Neural crest cell (in vitro differentiated cells): ENCODE measurements around the gene SLC46A1. TPM values are rescaled to one million over a fixed set of nuclear protein-coding genes. Genes with fewer than 3 reads are reported as not detected.

Experiments
- DNase-seq: peaks from one replicate; pipeline ENCODE4 v3.0.0; 2021; ENCODE audit warnings: low read depth, mixed read lengths, low spot score
- H3K27ac Mint-ChIP-seq: one replicate; pipeline ENCODE4 v1.8.0; 2021; ENCODE audit warnings: mild to moderate bottlenecking, mixed read lengths; ENCODE audit not compliant: unreplicated experiment
- H3K27me3 Mint-ChIP-seq: 2 replicates; pipeline ENCODE4 v1.8.0; 2021; ENCODE audit warnings: low read depth, mild to moderate bottlenecking, mixed read lengths
- H3K36me3 Mint-ChIP-seq: 2 replicates; pipeline ENCODE4 v1.8.0; 2021; ENCODE audit warnings: low read depth, mild to moderate bottlenecking, mixed read lengths
- H3K4me1 Mint-ChIP-seq: 2 replicates; pipeline ENCODE4 v1.8.0; 2021; ENCODE audit warnings: mixed read lengths
- H3K4me3 Mint-ChIP-seq: one replicate; pipeline ENCODE4 v1.8.0; 2021; ENCODE audit warnings: mild to moderate bottlenecking, mixed read lengths
- H3K9me3 Mint-ChIP-seq: 2 replicates; pipeline ENCODE4 v1.8.0; 2021; ENCODE audit warnings: mixed read lengths
- CTCF ChIP-seq: fragments of 200-600 bp; sonication (generic); conservative IDR thresholded peaks from 2 replicates; pipeline ENCODE4 v1.5.0; 2021; ENCODE audit warnings: antibody characterized with exemption, mild to moderate bottlenecking
- total RNA-seq: library from RNA; stranded (reverse); gene quantifications from 2 replicates; pipeline ENCODE4 v1.2.1, GENCODE V29; 2021

The SLC46A1 gene
- total RNA-seq, 1 donor from 2014 or later: 16.8 TPM

GRCh38 chr17:28357901-28358197, 48.2 kb downstream of the SLC46A1 start:
- DNase-seq: no peak
- H3K36me3 Mint-ChIP-seq: no peaks in the 10 kb centered on the region

GRCh38 chr17:28357061-28357900, 48.7 kb downstream of the SLC46A1 start, which contains the start of gene POLDIP2:
Gene POLDIP2, minus strand, starts transcription at chr17:28357527. Its CDS starts 79 bp downstream, at chr17:28357448.
- Mint-ChIP-seq H3K27ac (peak within 1 kb of the TSS; percentile 97), H3K4me1 (peaks cover 21% of the 10 kb centered on the region), H3K27me3 (no peaks in the 10 kb centered on the region), H3K9me3 (no peaks in the 10 kb centered on the region), H3K4me3 (peak within 1 kb of the TSS; percentile 97), H3K36me3 (no peaks in the 10 kb centered on the region)
- DNase-seq: peak; percentile 89
- TF ChIP-seq CTCF: no peak

More at GRCh38 chr17:28357901-28358197, 48.2 kb downstream of the SLC46A1 start:
- peak overlapping the region; percentile 97 for H3K4me3 Mint-ChIP-seq
- no peaks in the 10 kb centered on the region for H3K27me3 Mint-ChIP-seq
- no peaks in the 10 kb centered on the region for H3K9me3 Mint-ChIP-seq
- peak overlapping the region; percentile 97 for H3K27ac Mint-ChIP-seq
- H3K4me1 Mint-ChIP-seq: peaks cover 21% of the 10 kb centered on the region
- TF ChIP-seq CTCF: no peak

GRCh38 chr17:28350271-28350670, 55.7 kb downstream of the SLC46A1 start:
- H3K27ac Mint-ChIP-seq: no peak overlapping the region
- no peak for TF ChIP-seq CTCF
- no peak for DNase-seq
- H3K9me3 Mint-ChIP-seq: no peaks in the 10 kb centered on the region
- peaks cover 10% of the 10 kb centered on the region for H3K36me3 Mint-ChIP-seq
- H3K27me3 Mint-ChIP-seq: no peaks in the 10 kb centered on the region
- H3K4me3 Mint-ChIP-seq: no peak overlapping the region
- no peaks in the 10 kb centered on the region for H3K4me1 Mint-ChIP-seq

GRCh38 chr17:28348979-28349378, 57.0 kb downstream of the SLC46A1 start:
- no peaks in the 10 kb centered on the region for H3K4me1 Mint-ChIP-seq
- H3K36me3 Mint-ChIP-seq: peaks cover 10% of the 10 kb centered on the region
- H3K4me3 Mint-ChIP-seq: no peak overlapping the region
- H3K9me3 Mint-ChIP-seq: no peaks in the 10 kb centered on the region
- no peak overlapping the region for H3K27ac Mint-ChIP-seq
- H3K27me3 Mint-ChIP-seq: no peaks in the 10 kb centered on the region
- TF ChIP-seq CTCF: no peak
- no peak for DNase-seq

- Mint-ChIP-seq H3K36me3 (peaks cover 10% of the 10 kb centered on the region), H3K27ac (peak overlapping the region; percentile 27), H3K27me3 (no peaks in the 10 kb centered on the region), H3K4me1 (no peaks in the 10 kb centered on the region), H3K9me3 (no peaks in the 10 kb centered on the region), H3K4me3 (no peak overlapping the region)
- no peak for DNase-seq
- no peak for TF ChIP-seq CTCF
Observed at GRCh38 chr17:28347261-28347891, 58.6 kb downstream of the SLC46A1 start.
